GM18520 (cell line): Measurements from ENCODE around the gene SPTBN2.
"Not testable (repeated sequence)": the region's sequence is repeated elsewhere in the genome, so short reads cannot be mapped to it uniquely, and the experiment has no call there.

Source experiments
- ATAC-seq: cut with Tn5 transposase; IDR thresholded peaks from one replicate; pipeline ENCODE4 v1.9.1; 2021; ENCODE audit not compliant: unreplicated experiment

The SPTBN2 gene

GRCh38 chr11:66724167-66724566 lies 4.8 kb downstream of the SPTBN2 start:
- ATAC-seq = not testable (repeated sequence)

DNA sequence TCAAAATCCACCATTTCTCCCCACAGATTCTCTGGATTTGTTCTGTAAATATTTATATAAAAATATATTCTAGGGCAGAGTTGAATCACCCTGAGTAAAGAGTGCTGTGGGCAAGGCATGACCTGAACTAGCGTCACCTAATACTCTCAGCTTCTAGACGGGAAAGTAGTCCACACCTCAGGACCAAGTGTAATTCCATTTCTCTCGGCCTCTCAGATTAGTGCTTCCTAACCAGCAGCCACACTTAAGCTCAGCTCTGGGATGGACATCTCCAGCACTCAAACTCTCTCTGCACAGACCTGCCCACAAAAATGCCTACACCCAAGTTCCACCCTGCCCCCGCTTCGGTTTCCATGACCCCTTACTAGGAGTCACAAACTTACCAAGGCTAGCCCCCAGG lies 5.3 kb downstream of the SPTBN2 start:
- no peak for ATAC-seq

DNA sequence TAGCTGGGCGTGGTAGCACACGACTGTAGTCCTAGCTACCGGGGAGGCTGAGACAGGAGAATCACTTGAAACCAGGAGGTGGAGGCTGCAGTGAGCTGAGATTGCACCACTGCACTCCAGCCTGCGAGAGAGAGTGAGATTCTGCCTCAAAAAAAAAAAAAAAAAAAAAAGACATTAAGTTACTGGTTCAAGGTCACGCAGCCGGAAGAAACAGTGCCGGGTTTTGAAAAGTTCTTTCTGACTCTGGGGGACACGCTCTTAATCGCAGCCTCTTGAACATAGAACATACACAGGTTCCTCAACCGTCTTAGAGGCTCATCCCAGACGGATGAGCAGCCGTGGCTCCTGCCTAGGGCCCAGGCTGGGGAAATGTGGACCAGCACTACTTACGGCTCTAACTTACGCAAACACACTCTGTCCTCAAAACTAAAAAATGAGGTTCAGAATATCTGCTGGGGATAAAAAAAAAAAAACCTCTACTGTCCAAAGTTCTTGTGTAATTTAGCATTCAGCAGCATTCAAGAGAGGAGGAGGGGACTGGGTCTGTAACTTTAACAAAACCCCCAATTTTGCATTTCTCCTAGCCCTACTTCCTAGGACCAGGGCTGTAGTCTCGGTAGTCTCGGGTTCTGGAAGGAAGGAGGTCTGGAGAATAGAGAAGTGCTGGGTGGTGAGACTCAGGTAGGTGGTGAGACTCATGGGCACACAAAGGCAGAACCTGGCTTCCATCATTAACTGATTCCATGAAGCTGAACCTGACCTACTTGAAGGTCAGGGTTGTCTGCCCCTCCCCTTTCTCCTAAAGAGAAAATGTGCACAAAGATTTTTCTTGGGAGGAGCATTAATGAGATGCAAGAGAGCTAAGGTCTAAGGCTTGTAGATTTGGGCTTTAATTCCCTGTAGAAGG lies 6.0 kb downstream of the SPTBN2 start:
- ATAC-seq = no peak

- no peak for ATAC-seq
Measured at GRCh38 chr11:66721939-66722338, 7.1 kb downstream of the SPTBN2 start.

GRCh38 chr11:66720899-66721470 lies 8.0 kb downstream of the SPTBN2 start:
- no peak for ATAC-seq

DNA sequence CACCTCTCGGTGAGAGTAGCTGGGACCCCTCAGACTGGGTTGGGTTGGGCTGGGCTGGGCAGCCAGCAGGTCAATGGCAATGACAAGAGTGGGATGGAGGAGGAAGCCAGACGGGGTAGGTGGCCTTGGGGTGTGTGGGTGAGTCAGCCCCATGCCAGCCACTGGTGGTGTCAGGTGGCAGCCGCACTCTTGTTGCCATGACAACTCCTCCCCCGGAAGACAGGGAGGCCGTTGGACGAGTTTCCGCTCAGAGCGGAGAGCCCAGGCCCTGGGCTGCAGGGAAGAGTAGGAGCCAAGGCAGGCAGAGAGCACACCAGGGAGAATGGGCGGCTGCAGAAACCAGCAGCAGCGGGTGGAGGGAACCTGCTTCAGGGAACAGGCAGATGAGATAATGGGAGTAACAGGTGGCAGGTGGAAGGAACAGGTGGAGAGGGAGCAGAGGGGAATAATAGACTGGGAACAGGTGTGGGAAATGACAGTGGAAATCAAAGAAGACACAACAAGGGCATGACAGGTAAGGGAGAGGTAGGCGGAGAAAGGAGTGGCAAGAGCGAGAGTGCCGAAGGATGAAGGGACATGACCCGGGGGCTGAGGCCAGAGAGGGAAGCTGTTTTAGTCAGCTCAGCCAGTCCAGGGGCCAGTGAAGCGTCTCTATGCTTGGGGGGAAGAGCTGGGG lies 8.7 kb downstream of the SPTBN2 start:
- no peak for ATAC-seq

DNA sequence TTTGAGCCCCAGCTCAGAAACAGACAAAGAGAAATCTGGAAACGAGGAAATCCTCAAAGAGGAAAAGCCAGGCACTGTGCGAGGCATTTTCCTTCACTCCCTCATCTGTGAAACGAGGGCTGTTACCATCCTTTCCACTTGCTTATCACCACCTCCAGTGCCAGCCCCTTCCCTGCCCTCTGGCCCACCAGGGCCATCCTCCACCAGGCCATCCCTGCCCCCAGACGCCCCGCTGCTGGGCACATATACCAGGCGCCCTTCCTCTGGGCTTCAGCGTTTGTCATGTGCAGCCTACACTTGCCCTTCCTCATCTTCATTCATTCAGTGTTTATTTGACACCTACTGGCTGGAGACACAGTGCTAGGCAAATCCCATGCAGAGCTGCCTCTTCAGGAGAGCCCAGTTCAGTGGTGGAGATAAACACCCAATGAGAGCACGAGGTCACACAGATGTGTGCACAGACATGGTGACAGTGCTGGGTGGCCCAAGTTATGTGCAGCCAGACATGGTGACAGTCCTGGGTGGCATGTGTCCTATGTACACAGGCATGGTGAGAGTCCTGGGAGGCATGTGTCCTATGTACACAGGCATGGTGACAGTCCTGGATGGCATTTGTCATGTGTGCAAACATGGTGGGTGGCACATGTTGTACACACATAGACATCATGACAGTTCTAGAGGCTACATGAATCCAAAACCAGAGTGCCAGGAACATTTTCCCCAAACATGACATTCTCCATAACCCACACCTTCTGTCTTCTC lies 9.7 kb downstream of the SPTBN2 start:
- no peak for ATAC-seq

- no peak for ATAC-seq
Measured at GRCh38 chr11:66718320-66718971, 10.6 kb downstream of the SPTBN2 start.

DNA sequence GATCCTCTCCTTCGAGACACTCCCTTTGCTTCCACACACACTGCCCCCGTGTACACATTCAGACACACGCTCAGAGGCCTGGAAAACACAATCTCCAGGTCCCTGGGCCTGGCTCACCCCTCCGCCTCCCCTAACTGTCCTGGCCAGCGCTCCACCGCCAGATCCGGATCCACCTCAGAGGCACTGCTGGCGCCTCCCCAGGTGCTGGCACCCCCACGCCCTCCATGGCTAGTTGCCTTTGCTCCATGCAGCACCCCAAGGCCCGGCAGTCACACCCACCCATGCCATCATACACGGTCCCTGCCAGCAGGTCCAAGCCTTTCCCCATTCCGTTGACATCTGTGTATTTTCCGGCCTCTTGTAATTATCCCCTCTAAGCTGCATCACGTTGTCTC lies 11.1 kb downstream of the SPTBN2 start:
- ATAC-seq = no peak

DNA sequence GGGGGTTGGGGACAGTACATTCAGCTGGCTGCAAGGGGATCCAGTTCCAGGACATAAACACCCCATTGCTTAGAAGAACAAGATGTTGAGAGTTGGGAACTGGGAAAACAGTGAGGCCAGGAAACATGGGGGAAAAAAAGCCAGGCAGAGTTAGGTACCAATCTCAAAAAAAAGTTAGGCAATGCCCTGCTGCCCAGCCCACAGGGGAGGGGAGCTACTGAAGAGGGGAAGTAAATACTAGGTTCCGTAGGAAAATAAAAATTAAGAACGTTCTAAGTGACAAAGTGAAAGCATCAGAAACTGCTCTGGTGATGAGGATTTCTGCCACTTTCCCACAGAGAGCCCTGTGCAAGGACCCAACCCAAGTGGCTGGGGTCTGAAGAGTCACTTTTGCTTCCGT lies 12.0 kb downstream of the SPTBN2 start:
- no peak for ATAC-seq

DNA sequence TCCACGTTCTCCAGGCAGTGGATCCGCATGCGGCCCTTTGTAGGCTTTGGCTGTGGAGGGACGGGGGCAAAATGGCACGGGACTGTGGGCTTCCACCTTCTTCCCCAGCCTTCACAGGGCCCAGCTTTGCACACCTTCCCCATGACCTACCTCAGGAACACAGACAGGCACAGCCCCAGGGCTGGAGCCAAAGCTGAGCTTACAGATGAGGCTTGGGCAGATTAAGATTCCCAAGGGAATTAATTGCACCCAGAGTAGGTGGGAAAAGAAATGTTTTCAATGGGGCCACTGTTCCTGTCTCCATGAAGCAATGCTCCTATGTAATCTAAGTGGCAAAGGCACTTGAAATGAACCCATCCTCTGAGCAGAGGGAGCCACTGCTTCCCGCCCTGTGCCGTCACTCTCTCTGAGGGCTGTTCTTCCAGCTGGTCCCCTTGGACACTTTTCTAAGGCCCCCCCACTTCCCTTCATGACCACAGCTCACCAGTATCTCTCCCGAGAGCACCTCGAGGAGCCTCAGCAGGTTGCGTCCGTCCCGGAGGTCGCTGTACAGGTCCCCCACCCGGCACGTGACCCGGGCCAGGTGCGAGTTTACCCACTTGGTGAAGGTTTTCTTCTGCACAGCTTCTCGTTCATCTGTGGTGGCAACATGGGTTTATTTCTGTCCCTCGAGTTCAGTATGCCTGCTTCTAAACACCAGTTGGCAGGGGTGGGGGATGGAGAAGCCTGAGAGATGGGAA lies 13.5 kb downstream of the SPTBN2 start:
- no peak for ATAC-seq

DNA sequence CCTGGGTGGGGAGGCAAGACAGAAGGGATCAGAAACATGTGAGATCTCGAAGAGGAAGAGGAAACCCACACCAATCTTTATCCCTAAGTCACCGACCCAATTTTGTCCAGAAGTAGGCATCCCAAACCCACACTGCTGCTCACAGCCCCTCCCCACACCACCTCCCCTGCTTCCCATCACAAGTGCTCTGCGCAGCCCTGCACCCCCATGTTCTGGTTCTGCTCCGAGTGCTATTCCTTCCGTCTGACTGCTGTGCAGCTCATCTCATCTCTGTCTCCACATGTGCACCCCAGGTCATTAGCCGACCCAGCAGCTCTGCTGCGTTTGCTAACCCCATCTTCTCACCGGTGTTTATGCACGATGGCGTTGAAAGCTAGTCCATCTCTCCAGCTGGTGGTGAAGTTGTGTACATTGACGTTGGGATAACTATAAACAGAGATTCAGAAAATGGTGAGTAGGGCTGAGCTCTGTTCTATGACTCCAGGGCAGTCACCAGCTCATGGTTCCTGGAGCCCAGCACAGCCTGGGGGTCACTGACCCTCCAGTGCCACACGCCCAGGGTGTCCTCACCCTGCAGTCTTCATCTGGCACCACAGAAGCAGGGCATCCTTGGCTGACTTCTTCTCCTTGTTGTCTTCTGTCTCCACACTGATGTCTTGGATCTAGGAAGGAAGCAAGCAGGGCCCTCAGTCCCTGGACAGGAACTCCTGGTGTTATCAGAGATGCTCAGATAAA lies 15.1 kb downstream of the SPTBN2 start:
- ATAC-seq = no peak

DNA sequence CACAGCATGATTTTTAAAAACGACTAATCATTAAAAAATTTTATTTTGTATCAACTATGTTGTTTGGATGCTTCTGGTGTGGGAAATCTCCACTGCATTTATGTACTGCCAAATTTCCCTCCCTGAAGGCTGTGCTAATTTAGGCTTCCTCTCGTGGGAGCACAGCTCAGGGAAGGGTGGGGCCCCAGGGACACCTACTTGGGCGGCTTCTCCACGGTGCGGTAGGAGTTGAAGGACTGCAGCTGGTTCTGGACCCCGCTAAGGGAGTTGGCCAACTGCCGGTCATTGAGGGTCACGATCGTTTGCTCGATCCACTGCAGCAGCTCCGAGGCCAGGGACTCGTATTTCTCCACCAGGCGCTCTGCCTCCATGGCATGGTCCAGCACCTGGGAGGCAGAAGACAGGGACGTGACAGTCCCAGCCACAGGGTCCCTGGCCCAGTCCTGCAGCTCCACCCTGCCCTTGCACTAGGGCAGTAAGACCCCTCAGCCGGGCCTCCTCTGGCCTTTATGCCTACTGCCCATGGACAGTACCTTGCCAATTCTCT lies 18.6 kb downstream of the SPTBN2 start:
- no peak for ATAC-seq

DNA sequence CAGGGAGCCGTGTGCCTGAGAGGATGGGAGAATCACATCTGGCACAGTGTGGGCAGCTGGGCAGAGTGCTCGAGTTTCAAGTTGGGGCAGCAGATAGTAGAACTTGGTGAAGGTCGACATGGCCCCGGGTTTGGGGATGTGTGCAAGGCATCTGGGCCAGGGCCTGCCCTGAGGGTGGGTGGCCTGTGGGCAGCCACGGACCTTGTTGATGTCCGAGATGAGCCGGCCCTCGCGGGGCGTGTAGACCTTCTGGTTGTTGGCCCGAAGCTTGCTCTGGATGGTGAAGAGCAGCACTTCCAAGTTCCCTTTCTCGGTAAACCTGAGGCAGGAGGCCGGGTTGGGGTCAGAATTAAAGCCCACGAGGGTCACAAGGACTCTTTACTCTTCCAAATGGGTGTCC lies 20.3 kb downstream of the SPTBN2 start:
- ATAC-seq = no peak

- no peak for ATAC-seq
Measured at GRCh38 chr11:66708094-66708493, 20.9 kb downstream of the SPTBN2 start.

- ATAC-seq = no peak
Measured at GRCh38 chr11:66707486-66707885, 21.5 kb downstream of the SPTBN2 start.

DNA sequence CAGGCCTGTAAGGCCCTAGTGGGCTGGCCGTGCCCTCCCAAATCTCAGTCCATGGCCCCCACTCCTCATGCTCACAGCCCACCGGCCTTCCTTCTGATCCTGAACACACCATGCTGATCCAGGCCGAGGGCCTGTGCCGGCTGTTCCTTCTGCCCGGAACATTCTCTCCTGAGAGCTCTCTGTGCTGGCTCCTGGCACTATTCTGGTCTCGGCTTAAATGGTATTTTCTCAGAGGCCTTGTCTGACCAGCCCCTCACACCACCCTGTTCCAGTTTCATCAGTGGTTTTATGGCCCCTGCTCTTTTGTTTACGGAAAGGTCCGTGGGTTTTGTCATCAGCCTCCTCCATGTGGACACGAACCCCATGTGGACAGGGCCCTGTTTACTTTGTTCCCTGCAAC lies 22.0 kb downstream of the SPTBN2 start:
- ATAC-seq = no peak

- ATAC-seq = no peak
Measured at GRCh38 chr11:66705587-66706335, 23.3 kb downstream of the SPTBN2 start.
